ENCODE data around the gene PLA2G10. TPM values are rescaled to one million over a fixed set of nuclear protein-coding genes. Genes with fewer than 3 reads are reported as not detected.
"Not testable (repeated sequence)": the region's sequence is repeated elsewhere in the genome, so short reads cannot be mapped to it uniquely, and the experiment has no call there.

The PLA2G10 gene, protein sequence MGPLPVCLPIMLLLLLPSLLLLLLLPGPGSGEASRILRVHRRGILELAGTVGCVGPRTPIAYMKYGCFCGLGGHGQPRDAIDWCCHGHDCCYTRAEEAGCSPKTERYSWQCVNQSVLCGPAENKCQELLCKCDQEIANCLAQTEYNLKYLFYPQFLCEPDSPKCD
- total RNA-seq, result not detected

DNA sequence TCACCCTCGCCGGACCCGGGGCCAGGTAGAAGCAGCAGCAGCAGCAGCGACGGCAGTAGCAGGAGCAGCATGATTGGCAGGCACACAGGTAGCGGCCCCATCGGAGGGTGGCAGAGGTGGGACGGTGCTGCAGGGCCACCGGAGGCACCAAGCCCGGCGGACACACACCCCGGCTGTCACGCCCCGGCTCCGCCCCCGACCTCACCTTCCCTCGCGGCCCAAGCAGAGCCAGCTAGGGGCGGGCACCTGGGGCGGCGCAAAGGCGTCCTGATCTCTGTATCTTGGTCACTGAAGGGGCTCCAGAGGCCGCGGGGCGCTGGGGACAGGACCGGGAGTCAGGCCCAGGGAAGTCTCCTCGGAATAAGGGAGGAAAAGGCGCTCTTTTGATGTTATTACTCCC lies at the start of gene PLA2G10:
Gene PLA2G10, minus strand, starts transcription at position 180 of the 400 bp plus-strand sequence. Its CDS starts 79 bp downstream, at position 101.
- H3K4me1 Mint-ChIP-seq; H3K9me3 Mint-ChIP-seq (ENCODE audit: low read depth); H3K4me3 Mint-ChIP-seq; H3K36me3 Mint-ChIP-seq (ENCODE audit: low read depth); POLR2A ChIA-PET; H3K27me3 Mint-ChIP-seq; intact Hi-C loops (cut with DNase I, micrococcal nuclease); DNase-seq; CTCF ChIA-PET; H3K27ac Mint-ChIP-seq; ATAC-seq: not testable (repeated sequence)

DNA sequence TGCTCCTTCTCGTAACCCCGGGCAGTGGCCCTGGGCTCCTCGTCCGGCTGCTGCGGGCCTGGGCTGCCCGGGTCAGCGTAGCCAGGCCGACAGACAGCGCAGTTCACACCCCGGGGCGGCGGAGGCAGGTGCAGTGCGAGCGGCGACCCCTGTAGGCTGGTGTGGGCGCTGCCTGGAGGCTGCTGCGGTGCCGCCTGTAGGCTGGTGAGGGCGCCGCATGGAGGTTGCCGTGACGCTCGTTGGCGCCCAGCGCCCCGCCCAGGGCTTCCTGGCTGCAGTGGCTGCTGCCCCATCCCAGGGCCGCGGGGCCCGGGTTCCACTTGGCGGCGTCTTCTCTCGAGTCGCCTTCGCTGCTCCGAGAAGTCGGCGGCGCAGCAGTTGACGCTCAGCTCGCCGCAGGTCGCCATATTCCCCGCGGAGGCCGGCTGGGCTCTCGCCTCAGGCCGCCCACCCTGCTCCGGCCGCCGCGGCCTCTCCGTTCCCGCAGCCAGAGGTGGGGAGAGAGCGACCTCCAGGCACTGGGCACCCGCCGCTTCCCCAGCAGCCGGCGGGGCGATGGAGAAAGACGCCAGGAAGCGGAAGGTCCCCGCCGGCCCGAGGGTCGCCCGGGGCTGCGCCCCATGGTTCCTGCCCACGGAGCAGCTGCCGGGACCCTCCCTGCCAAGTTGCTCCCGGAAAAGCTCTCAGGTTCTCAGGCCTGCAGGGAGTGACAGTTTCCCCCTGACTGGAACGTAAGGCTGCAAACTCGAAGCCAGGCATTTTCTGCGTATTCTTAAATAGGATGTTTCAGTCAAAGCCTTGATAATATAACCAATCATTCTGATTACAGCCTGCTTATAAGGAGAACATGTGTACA lies 48.4 kb upstream of the PLA2G10 start, which contains the start of gene NPIPA2:
Gene NPIPA2, plus strand, starts transcription at position 261 of the 856 bp plus-strand sequence. CDS start 5,533 bp downstream, outside the sequence.
- peak; percentile 100 for ATAC-seq
- DNase-seq; POLR2A ChIA-PET; CTCF ChIA-PET; H3K36me3 Mint-ChIP-seq (ENCODE audit: low read depth); H3K27ac Mint-ChIP-seq; intact Hi-C loops (cut with DNase I, micrococcal nuclease); H3K27me3 Mint-ChIP-seq; H3K9me3 Mint-ChIP-seq (ENCODE audit: low read depth); H3K4me1 Mint-ChIP-seq; H3K4me3 Mint-ChIP-seq: not testable (repeated sequence)

DNA sequence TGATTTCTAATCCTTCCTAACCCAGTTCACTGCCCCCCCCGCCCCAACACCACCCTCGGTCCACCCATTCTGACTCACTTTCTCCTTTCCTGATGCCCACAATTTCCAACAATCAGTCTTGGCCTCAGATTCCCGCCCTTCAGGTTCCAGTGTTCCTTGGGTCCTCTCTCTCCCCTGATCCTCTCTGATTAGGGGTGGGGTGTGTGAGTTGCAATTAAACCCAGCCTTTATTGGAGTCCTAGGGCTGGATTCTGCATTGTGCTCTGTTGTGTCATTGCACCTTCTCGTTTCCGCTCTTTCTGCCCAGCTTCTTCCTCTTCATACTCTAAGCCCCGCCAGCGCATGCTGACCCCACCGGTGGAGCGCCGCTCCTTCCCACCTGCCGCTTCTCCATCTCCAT lies 47.7 kb upstream of the PLA2G10 start:
- H3K9me3 Mint-ChIP-seq (ENCODE audit: low read depth); H3K27ac Mint-ChIP-seq; H3K36me3 Mint-ChIP-seq (ENCODE audit: low read depth); H3K4me1 Mint-ChIP-seq; H3K4me3 Mint-ChIP-seq; POLR2A ChIA-PET; intact Hi-C loops (cut with DNase I, micrococcal nuclease); DNase-seq; ATAC-seq; CTCF ChIA-PET; H3K27me3 Mint-ChIP-seq: not testable (repeated sequence)

DNA sequence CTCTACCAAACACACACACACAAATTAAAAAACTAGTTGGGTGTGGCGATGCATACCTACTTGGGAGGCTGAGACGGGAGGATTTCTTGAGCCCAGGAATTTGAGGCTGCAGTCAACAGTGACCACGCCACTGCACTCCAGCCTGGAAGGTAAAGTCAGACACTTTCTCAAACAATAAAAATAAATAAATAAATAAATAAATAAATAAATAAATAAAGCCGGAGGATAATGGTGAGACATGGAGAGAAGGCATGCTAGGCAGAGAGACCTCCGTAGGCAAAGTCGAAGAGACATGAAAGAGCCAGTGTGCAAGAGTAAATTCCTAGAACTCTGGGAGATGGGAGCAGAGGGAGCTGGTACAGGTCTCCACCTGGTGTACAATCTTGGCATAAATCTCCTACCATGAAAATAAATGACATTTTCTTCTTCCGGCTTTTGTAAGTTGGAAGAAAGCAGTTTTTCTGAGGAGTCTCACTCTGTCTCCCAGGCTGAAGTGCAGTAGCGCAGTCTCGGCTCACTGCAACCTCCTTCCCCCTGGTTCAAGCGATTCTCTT lies 46.8 kb upstream of the PLA2G10 start:
- DNase-seq; H3K36me3 Mint-ChIP-seq (ENCODE audit: low read depth); H3K4me3 Mint-ChIP-seq; POLR2A ChIA-PET; ATAC-seq; CTCF ChIA-PET; intact Hi-C loops (cut with DNase I, micrococcal nuclease); H3K27ac Mint-ChIP-seq; H3K4me1 Mint-ChIP-seq; H3K27me3 Mint-ChIP-seq; H3K9me3 Mint-ChIP-seq (ENCODE audit: low read depth): not testable (repeated sequence)

DNA sequence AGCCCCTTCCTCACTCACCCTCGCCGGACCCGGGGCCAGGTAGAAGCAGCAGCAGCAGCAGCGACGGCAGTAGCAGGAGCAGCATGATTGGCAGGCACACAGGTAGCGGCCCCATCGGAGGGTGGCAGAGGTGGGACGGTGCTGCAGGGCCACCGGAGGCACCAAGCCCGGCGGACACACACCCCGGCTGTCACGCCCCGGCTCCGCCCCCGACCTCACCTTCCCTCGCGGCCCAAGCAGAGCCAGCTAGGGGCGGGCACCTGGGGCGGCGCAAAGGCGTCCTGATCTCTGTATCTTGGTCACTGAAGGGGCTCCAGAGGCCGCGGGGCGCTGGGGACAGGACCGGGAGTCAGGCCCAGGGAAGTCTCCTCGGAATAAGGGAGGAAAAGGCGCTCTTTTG lies 39.1 kb upstream of the PLA2G10 start:
- H3K27ac Mint-ChIP-seq; H3K4me1 Mint-ChIP-seq; H3K4me3 Mint-ChIP-seq; POLR2A ChIA-PET; H3K27me3 Mint-ChIP-seq; H3K36me3 Mint-ChIP-seq (ENCODE audit: low read depth); H3K9me3 Mint-ChIP-seq (ENCODE audit: low read depth); ATAC-seq; DNase-seq; intact Hi-C loops (cut with DNase I, micrococcal nuclease); CTCF ChIA-PET: not testable (repeated sequence)

DNA sequence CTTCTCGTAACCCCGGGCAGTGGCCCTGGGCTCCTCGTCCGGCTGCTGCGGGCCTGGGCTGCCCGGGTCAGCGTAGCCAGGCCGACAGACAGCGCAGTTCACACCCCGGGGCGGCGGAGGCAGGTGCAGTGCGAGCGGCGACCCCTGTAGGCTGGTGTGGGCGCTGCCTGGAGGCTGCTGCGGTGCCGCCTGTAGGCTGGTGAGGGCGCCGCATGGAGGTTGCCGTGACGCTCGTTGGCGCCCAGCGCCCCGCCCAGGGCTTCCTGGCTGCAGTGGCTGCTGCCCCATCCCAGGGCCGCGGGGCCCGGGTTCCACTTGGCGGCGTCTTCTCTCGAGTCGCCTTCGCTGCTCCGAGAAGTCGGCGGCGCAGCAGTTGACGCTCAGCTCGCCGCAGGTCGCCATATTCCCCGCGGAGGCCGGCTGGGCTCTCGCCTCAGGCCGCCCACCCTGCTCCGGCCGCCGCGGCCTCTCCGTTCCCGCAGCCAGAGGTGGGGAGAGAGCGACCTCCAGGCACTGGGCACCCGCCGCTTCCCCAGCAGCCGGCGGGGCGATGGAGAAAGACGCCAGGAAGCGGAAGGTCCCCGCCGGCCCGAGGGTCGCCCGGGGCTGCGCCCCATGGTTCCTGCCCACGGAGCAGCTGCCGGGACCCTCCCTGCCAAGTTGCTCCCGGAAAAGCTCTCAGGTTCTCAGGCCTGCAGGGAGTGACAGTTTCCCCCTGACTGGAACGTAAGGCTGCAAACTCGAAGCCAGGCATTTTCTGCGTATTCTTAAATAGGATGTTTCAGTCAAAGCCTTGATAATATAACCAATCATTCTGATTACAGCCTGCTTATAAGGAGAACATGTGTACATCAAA lies 9.3 kb upstream of the PLA2G10 start, which contains the start of gene NPIPA3:
Gene NPIPA3, plus strand, starts transcription at position 256 of the 856 bp plus-strand sequence. CDS start 5,533 bp downstream, outside the sequence.
- intact Hi-C loops (cut with DNase I, micrococcal nuclease); H3K27ac Mint-ChIP-seq; H3K36me3 Mint-ChIP-seq (ENCODE audit: low read depth); H3K4me1 Mint-ChIP-seq; CTCF ChIA-PET; H3K9me3 Mint-ChIP-seq (ENCODE audit: low read depth); H3K27me3 Mint-ChIP-seq; POLR2A ChIA-PET; DNase-seq; H3K4me3 Mint-ChIP-seq: not testable (repeated sequence)
- ATAC-seq, result peak; percentile 100

DNA sequence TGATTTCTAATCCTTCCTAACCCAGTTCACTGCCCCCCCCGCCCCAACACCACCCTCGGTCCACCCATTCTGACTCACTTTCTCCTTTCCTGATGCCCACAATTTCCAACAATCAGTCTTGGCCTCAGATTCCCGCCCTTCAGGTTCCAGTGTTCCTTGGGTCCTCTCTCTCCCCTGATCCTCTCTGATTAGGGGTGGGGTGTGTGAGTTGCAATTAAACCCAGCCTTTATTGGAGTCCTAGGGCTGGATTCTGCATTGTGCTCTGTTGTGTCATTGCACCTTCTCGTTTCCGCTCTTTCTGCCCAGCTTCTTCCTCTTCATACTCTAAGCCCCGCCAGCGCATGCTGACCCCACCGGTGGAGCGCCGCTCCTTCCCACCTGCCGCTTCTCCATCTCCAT lies 8.6 kb upstream of the PLA2G10 start:
- CTCF ChIA-PET; H3K36me3 Mint-ChIP-seq (ENCODE audit: low read depth): not testable (repeated sequence)

DNA sequence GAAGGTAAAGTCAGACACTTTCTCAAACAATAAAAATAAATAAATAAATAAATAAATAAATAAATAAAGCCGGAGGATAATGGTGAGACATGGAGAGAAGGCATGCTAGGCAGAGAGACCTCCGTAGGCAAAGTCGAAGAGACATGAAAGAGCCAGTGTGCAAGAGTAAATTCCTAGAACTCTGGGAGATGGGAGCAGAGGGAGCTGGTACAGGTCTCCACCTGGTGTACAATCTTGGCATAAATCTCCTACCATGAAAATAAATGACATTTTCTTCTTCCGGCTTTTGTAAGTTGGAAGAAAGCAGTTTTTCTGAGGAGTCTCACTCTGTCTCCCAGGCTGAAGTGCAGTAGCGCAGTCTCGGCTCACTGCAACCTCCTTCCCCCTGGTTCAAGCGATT lies 7.8 kb upstream of the PLA2G10 start:
- DNase-seq; H3K4me1 Mint-ChIP-seq; H3K27ac Mint-ChIP-seq; H3K27me3 Mint-ChIP-seq; CTCF ChIA-PET; POLR2A ChIA-PET; intact Hi-C loops (cut with DNase I, micrococcal nuclease); H3K9me3 Mint-ChIP-seq (ENCODE audit: low read depth); ATAC-seq; H3K4me3 Mint-ChIP-seq; H3K36me3 Mint-ChIP-seq (ENCODE audit: low read depth): not testable (repeated sequence)

More for the DNA sequence above, 8.6 kb upstream of the PLA2G10 start:
- H3K9me3 Mint-ChIP-seq (ENCODE audit: low read depth); POLR2A ChIA-PET; intact Hi-C loops (cut with DNase I, micrococcal nuclease); H3K4me3 Mint-ChIP-seq; DNase-seq; H3K27ac Mint-ChIP-seq; H3K4me1 Mint-ChIP-seq; H3K27me3 Mint-ChIP-seq: not testable (repeated sequence)
- peak; percentile 2 for ATAC-seq

DNA sequence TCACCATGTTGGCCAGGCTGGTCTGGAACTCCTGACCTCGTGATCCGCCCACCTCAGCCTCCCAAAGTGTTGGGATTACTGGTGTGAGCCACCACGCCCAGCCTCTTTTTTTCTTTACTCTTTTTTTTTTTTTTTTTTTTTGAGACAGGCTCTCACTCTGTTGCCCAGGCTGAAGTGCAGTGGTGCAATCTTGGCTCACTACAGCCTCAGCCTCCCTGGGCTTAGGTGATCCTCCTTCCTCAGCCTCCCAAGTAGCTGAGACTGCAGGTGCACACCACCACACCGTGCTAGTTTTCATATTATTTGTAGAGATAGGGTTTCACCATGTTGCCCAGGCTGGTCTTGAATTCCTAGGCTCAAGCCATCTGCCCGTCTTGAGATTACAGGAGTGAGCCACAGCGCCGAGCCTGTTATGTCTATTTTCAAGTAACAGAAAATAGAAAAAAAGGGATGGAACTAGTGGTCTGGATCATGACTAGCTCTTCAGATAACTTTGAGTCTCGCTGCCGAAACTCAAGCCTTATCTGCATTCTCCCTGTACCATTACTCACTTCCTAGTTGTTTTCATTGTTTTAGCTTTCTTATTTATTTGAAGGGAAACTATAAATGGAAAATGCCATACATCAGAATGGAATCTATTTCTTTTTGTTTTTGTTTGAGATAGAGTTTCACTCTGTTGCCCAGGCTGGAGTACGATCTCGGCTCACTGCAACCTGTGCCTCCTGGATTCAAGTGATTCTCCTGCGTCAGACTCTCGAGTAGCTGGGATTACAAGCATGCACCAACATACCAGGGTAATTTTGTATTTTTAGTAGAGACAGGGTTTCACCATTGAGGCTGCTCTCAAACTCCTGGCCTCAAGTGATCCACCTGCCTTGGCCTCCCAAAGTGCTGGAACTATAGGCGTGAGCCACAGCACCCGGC lies 8.0 kb downstream of the PLA2G10 start:
- POLR2A ChIA-PET; H3K27me3 Mint-ChIP-seq; H3K36me3 Mint-ChIP-seq (ENCODE audit: low read depth); H3K4me3 Mint-ChIP-seq; intact Hi-C loops (cut with DNase I, micrococcal nuclease); DNase-seq; H3K27ac Mint-ChIP-seq; H3K4me1 Mint-ChIP-seq; H3K9me3 Mint-ChIP-seq (ENCODE audit: low read depth); ATAC-seq: not testable (repeated sequence)
- CTCF ChIA-PET, result interaction anchor here (0.6 to 1.1 kb wide), 3 partner anchors 25 to 114 kb away, joined by 3 to 4 read pairs (median 4); no protein-coding TSS in a partner anchor

DNA sequence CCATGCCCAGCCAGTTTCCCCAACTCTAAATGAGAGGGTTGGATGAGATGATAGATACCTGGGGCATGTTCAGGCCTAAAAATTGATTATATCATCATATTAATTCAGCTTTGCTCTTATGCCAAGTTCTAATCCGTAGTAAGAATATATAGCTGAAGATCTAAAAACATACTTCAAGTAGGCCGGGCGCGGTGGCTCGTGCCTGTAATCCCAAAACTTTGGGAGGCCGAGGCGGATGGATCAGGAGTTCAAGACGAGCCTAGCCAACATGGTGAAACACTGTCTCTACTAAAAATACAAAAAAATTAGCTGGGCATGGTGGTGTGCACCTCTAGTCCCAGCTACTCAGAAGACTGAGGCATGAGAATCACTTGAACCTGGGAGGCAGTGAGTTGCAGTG lies 12.0 kb downstream of the PLA2G10 start:
- no peak overlapping the region for H3K4me3 Mint-ChIP-seq
- ChIA-PET CTCF (interaction anchor here (1.1 kb wide), 1 partner anchor 383 kb away, joined by 3 read pairs; no protein-coding TSS in a partner anchor), POLR2A (no interaction called here)
- H3K27me3 Mint-ChIP-seq, result peaks cover 6% of the 10 kb centered on the region
- H3K36me3 Mint-ChIP-seq (ENCODE audit: low read depth), result no peaks in the 10 kb centered on the region
- no peaks in the 10 kb centered on the region for H3K9me3 Mint-ChIP-seq (ENCODE audit: low read depth)
- H3K4me1 Mint-ChIP-seq, result no peaks in the 10 kb centered on the region
- H3K27ac Mint-ChIP-seq, result no peak overlapping the region
- DNase-seq (no peak), ATAC-seq (no peak)
- intact Hi-C loops (cut with DNase I, micrococcal nuclease), result no loop called here

Measured in activated CD4-positive, alpha-beta T cell treated with anti-CD3 and anti-CD28 coated beads for 36 hours (primary cell).